Mucosa of gallbladder (tissue), 1 donor: ENCODE data around the gene SCAI. TPM values are rescaled to one million over a fixed set of nuclear protein-coding genes. Genes with fewer than 3 reads are reported as not detected.
"Not testable (repeated sequence)": the region's sequence is repeated elsewhere in the genome, so short reads cannot be mapped to it uniquely, and the experiment has no call there.

Experiments used
- DNase-seq: peaks from one replicate; pipeline ENCODE4 v3.0.0-alpha.2; 2020; ENCODE audit warnings: low spot score
- total RNA-seq: library from RNA; stranded (reverse); gene quantifications from one replicate; pipeline ENCODE4 v1.2.1, GENCODE V29; 2021
- donor health status: DM: no; HTN: no; CAD: no.

Gene SCAI
- total RNA-seq, 1 donor from 2014 or later, result 6.0 TPM

DNA sequence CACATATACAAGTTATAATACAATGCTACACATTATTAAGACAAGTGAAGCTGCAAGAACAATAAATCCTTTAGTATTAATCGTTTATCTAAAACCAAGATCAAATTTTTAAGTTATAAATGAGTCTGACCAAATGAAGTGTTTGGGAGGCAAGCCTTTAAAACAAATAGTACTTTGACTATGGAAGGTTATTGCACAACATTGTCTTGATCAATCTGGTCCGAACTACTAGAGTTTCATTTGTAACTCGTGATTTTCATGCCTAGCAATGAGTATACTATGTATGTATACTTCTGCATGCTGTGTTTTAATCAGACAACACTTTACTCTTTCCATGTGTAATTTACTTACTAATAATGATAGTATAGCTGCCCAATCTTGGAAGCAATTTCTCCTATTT is 115.3 kb downstream of the SCAI start:
- no peak for DNase-seq

DNA sequence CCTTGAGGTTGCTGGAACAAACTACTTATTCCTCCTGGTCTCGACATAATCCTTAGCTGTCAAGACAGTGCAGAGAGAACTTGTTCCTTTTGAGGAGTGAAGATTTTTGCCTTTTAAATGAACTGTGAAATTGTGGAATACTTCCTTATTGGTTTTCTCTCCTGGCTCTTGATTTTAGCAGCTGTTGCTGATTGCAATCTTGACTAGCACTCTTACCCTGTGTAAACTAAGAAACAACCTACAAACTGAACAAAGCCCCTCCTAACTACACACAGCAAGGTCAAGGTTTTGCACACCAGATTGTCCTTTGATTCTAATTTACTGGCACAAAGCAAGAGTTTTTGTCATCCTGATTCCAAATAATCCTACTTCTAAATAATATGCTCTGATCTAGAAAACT is 118.4 kb downstream of the SCAI start:
- DNase-seq, result no peak

DNA sequence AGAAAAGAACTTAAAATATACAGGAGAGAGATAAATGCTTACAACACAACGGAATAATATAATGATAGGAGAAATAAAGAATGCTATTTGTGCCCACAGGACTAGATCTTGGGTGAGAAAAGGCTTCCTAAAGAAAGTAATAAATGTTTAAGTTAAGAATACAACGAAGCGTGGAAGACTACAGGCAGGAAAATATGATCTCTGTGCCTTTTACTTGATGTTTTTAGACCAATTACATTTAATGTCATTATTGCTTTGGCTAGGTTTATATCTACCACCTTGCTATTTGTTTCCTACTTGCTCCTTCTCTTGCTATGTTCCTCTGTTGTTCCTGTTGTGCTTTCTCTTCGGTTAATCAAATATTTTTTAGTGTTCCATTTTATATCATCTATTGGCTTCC is 122.3 kb downstream of the SCAI start:
- no peak for DNase-seq

DNA sequence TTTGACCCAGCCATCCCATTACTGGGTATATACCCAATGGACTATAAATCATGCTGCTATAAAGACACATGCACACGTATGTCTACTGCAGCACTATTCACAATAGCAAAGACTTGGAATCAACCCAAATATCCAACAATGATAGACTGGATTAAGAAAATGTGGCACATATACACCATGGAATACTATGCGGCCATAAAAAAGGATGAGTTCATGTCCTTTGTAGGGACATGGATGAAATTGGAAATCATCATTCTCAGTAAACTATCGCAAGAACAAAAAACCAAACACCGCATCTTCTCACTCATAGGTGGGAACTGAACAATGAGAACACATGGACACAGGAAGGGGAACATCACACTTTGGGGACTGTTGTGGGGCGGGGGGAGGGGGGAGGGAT is 127.7 kb downstream of the SCAI start:
- DNase-seq, result not testable (repeated sequence)

DNA sequence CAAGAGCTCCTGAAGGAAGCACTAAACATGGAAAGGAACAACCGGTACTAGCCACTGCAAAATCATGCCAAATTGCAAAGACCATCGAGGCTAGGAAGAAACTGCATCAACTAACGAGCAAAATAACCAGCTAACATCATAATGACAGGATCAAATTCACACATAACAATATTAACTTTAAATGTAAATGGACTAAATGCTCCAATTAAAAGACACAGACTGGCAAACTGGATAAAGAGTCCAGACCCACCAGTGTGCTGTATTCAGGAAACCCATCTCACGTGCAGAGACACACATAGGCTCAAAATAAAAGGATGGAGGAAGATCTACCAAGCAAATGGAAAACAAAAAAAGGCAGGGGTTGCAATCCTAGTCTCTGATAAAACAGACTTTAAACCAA is 131.3 kb downstream of the SCAI start:
- not testable (repeated sequence) for DNase-seq

DNA sequence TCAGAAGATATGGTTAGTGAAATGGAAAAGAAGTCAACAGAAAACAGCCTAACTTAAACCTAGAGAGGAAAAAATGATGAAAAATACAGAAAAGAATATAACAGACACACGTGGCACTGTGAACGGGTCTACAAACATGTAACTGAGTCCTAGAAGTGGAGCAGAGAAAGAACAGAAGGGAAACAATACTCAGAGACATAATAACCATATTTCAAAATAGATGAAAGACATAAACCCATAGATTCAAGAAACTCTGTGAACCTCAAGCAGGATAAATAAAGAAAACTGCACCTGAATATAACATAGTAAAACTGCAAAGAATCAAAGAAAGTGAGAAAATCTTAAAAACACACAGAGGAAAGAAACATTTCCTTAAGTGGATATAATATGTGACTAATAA is 134.7 kb downstream of the SCAI start:
- DNase-seq, result no peak

DNA sequence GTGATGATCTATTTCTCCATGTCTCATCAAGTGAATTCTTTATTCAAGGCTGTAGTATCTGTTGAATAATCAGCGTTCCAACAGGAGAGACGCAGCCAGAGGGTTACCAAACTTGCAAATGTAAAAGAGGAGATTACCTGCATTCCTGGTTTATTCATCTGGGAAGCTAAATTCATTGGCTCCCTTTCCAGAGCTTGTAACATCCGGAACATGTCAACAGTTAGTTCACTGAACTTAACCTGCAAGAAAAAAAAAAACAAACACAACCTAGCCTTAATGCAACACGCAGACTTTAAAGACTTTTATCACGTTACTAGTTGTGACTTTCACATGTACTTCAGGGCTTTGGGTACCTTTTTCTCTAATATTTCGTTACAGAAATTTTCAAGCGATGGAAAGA is 140.0 kb downstream of the SCAI start:
- no peak for DNase-seq

DNA sequence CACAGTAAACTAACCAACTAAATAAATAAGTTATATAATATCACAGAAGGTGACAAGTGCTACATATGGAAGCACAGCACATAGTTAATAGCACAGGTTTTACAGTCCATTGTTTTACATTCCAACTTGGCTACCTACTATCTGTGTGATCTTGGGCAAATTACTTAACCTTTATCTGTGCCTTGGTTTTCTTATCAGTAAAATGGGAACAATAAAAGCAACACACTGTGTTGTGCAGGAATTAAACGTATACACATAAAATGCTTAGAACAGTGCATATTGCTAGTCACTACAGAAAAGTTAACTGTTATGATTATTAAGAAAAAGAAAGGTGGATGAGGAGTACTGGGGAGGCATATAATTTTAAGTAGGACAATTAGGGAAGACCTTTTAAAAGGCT is 159.6 kb downstream of the SCAI start:
- no peak for DNase-seq

DNA sequence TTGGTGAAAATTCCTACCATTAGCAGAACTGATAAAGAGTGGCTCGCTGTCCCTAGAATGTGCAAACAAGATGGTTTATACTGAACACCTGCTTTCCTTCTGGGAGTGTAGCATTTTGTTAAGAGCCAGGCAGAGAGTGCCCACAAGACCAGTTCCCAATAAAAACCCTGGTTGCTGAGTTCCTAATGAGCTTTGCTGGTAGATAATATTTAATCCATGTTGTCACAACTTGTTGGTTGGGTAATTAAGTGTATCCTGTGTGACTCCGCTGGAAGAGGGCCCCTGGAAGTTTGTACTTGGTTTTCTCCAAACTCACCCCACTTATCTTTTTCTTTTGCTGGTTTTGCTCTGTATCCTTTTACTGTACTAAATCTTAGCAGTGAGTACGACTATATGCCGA is 162.9 kb downstream of the SCAI start:
- no peak for DNase-seq

DNA sequence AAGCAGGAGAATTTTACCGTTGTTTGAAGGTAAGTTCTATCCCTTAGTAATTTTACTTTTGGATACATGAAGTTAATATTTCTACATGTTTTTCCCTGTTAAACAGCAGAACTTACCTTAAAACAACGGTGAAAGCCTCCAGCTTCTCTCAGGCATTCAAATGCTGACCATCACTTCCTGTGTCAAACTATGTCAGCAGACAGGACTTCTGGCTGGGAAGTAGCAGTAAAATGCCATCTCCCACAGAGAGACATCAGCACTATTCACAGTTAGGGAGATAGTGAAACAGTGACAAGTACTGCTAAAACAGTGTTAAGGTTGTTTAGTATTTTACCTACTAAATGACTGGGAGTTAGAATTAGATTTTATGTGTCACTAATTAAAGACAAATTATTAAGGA is 168.2 kb downstream of the SCAI start:
- DNase-seq, result no peak

DNA sequence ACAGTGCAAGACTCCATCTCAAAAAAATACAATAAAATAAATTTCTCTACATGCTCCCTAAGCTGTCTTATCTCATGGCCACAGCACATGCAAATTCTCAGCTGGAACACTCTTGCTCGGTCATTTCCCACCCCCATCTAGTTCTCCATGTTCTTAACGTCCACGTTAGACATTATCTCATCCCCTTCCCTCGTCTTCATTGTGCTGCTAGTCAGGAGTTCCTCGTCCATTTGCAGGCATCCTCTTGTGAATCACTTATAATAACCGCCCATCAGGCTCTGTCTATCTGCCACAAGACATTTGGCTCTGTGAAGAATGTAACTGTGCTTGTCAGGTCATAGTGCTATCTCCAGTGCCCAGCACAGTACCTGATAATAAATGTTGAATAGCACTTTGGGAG is 169.5 kb downstream of the SCAI start:
- no peak for DNase-seq

DNA sequence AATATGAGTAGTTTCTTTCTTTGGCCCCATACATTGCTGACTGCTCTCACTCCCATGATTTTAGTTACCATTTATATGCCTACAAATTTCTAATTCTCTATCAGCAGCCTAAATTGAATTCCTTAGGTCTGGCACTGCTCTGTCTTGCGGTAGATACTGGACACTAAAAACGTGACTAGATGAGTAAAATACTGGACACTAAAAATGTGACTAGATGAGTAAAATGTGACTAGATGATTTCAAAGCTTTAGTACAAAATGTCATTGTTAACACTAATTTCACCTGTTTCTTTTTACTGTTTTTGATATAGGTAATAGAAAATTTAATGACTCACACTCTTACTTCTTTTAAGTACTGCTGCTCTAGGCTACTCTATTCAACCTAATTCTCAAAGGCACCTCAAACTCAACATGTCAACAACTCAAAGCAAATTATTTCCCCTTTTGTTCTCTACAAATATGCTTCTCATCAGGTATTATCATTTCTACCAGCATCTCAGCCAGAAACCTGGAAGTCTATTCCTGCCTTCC is 171.0 kb downstream of the SCAI start:
- DNase-seq, result no peak

DNA sequence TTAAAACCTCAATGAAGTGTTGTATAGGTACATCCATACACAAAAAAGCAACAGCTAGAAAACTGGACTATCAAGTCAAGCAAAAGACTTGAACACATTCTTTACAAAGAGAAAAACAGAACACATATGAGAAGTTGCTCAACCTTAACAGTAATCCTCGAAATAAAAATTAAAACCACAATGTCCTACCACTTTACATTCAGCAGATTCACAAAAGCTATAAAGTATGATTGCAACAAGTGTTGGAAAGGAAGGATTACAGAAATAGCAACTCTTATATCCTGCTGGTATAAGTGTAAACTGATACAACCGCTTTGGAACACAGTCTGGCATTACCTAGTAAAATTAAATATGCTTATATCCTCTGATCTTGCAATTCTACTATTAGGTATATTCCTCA is 173.9 kb downstream of the SCAI start:
- DNase-seq, result no peak

DNA sequence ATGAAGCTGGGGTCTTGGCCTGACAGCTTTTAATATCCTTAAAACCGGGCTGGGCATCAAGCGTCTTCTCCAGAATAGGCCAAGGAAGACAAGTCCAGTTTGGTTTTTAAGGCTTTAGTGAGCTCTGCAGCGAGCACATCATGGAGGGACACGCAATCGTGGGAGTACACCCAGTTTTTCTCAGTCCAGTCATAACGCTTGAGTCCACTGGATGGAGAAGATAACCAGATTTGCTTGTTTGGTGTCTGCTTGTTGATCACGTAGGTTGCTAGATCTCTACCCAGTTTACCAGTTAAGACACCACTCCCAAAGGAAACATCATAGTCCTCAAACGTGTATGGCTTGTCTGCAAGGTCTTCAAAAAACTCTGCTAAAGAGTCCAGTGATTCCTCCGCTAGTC is 175.1 kb downstream of the SCAI start:
- no peak for DNase-seq

DNA sequence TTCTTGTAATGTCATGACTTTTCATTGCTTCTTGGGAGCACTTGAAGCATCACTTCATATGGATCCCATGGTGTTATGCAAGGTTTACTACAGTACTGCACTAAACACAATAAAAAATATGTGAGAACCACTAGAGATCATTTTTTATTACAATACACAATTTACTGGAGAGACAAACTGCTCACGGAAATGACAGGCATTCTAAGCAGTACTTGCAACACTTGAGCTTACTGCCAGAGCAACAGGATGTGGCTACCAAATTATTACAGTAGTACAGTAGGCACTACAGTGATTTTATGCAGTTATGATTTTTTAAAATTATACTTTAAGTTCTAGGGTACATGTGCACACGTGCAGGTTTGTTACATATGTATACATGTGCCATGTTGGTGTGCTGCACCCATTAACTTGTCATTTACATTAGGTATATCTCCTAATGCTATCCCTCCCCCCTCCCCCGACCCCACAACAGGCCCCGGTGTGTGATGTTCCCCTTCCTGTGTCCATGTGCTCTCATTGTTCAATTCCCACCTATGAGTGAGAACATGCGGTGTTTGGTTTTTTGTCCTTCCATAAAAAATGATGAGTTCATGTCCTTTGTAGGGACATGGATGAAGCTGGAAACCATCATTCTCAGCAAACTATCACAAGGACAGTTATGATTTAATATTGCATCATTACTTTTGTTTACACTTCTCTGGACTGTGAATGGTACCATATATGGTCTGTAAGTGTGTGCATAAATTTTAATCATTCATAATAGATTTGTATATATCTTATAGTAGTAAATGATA is 177.4 kb downstream of the SCAI start:
- not testable (repeated sequence) for DNase-seq

DNA sequence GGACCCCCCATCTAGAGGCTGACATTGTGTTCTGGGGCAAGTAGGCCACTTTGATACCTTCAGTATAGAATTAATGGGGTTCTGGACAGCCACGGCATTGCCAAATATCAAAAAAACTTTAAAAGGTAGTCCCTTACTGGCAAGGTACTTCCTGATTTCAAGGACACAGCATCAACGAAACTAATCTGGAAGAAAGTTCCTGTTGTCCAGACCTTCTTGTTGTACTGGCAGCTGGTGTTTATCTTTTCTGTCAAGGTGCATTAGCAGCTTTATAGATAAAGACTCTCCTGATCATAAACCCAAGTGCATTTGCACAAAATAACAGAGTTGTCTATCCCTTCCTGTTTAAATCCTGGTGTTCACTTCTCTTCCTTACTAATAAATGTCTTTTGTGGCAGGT is 178.7 kb downstream of the SCAI start:
- no peak for DNase-seq

DNA sequence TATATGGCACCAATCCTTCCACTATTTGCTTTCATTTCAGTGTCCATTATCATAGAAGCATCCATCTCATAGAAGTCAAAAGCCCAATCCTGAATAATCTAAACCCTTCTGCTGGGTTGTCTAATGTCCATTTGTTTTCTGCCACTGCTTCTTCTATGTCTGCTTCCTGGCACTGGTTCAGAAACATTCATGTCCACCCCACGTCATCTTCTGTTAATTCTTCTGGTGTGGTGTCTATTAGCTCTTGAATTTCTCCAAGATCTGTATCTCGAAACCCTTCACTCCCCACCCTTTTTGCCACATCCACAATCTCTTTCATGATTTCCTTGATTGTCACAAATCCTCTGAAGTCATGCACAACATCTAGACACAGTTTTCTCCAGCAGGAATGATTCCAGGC is 179.3 kb downstream of the SCAI start:
- DNase-seq, result no peak

DNA sequence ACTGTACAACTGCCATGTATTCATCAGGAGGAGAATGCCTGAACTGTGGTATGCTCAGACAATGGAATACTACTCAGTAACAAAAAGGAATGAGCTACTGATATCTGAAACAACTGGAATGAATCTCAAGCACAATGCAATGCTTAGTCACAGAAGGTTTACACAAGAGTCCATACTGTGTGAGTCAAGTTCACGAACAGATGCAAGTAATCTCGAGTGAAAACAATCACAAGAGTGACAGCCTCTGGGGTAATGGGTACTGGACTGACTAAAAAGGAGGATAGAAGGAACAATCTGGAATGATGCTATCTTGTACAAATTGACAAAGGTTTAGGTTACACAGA is 182.9 kb downstream of the SCAI start:
- no peak for DNase-seq

DNA sequence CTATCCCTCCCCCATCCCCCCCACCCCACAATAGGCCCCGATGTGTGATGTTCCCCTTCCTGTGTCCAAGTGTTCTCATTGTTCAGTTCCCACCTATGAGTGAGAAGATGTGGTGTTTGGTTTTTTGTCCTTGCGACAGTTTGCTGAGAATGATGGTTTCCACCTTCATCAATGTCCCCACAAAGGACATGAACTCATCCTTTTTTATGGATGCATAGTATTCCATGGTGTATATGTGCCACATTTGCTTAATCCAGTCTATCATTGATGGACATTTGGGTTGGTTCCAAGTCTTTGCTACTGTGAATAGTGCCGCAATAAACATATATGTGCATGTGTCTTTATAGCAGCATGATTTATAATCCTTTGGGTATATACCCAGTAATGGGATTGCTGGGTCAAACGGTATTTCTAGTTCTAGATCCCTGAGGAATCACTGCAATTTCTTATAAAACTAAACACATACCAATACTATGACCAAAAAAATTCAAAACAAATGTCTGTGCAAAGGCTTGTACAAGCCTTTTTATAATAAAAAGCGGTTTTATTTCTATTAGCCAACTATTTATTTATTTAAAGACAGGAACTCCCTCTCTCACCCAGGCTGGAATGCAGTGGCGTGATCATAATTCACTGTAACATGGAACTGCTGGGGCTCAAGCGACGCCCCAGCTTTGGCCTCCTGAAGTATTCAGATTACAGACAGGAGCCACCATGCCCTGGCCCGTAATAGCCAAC is 183.5 kb downstream of the SCAI start:
- not testable (repeated sequence) for DNase-seq

DNA sequence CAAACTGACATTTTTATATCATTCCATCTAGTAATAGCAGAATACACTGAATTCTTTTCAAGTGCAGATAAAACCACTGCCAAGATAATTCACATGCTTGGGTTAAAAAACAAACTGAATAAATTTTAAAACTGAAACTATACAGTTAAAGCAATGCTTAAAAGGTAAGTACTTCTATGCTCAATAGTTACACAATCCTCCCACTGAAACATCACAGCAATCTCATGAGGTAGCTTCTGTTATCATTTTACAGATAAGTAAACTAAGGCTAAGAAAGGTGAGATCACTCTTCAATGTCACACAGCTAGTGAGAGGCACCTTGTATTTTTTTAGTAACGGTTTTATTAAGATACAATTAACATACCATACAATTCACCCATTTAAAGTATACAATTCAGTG is 189.1 kb downstream of the SCAI start:
- no peak for DNase-seq

DNA sequence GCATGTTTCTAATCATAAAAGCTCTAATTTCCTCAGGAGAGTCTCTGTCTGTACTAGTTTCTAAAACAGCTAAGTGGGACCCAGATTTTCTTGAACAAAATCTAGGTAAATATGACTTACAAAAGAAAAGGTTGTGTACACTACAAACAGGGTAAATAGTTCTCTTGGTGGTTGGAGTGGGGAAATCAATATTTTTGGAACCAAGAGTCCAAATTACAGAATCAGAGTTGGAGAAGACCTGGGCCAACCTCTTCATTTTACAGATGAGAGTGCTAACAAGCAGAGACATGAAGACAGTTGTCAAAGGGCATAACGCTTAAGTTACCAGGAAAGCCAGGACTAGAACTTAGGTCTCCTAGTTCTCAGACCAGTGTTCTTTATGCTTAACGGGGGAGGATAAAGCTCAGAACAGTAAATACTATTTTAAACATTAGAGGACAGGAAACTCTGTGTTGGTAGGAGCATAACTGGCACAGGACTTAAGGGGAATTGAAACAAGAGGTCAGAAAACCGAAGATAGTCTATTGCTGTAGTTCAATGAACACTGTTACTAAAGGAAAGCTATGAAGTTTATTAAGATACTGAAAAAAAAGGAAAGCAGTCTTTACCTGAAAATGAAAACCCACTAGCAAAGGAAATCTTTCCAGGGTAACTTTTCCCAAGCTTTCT is 193.1 kb downstream of the SCAI start:
- DNase-seq, result no peak

DNA sequence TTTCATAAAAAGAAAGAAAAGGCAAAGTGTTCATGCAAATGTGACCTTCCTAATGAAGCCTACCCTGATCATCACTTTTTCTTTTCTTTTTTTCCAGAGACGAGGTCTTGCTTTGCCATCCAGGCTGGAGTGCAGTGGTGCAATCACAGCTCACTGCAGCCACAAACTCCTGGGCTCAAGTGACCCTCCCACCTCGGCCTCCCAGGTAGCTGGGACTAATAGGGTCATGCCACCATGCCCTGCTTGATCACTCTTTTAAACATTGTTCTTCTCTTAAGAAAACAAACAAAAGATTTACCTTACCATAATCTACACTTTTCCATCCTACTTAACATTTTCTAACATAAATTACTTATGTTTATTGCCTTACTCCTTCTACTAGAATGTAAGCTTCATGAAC is 193.9 kb downstream of the SCAI start:
- no peak for DNase-seq
